ENCODE results near the gene LGI1. TPM values are rescaled to one million over a fixed set of nuclear protein-coding genes. Genes with fewer than 3 reads are reported as not detected.

LGI1 gene
- total and polyA plus RNA-seq, 9 of the 15 experiments (the other 6 are each of a cell fraction or from before 2014, with no cell fraction given), result not detected

DNA sequence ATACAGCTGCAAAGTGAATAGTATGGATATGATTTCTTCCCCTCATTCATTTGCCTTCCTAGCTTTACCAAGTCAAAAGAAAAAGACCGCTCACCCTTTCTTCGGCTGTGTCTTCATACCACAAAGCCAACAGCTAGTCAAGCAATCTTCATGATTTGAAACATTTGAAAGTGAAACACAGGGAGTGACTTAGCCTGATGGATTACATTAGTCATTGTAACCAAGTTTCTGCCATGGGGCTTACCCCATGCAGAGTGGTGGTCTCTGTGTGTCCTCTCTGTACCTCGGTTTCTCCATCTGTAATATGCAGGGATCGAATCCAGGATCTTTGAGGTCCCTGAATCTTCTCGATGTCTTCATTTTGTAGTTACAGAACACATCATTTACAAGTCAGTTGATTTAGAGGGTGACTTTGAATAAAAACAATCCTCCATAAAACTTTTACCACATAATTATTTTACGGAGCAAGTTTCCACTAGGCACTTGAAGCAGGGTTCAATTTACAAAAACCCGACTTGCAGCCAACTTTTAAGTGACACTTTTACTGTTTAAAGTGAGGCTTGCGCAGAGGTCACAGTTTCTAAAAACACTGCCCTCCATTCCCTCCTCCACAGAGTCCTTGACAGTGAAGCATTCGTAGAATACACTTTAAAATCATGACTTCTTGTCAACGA is 2.2 kb upstream of the LGI1 start (continued):
- TF ChIP-seq ILK (tag; IDR thresholded peaks at IDR 0.05; ENCODE audit: borderline replicate concordance, low read depth) (no peak), PCBP2 (IDR thresholded peaks at IDR 0.05; ENCODE audit: low read depth, low read length, poor library complexity, severe bottlenecking) (no peak), SAFB2 (IDR thresholded peaks at IDR 0.05; ENCODE audit: borderline replicate concordance, low read depth, low read length, severe bottlenecking) (no peak), CBFA2T3 (IDR thresholded peaks at IDR 0.05) (no peak)

DNA sequence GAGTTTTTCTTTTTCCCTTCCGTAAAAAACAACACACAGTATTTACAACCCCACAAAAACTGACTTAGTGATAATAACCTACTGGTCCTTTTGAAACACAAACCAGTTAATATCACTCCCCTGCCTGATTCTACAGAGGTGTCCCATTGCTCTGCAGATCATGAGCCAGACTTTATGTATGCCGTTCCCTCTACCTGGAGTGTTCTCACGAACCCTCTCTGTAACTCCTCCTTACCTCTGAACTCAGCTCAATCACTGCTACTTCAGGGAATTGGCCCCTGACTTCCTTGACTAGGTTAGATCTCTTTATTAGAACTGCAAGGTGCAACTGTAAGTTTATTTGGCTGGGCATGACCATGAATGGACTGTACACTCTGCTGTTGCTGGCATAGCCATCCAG is 1.6 kb upstream of the LGI1 start:
- H2AFZ ChIP-seq (ENCODE audit: low read depth, low read length), result no peak overlapping the region
- in situ Hi-C loops (cut with MboI) (no loop called here), intact Hi-C loops (cut with micrococcal nuclease) (no loop called here)
- POLR2A ChIA-PET, result no interaction called here
- H3K9me3 ChIP-seq (replicated peaks; ENCODE audit: control insufficient read depth, insufficient read depth, low read depth, low read length), result no peaks in the 10 kb centered on the region
- no TSS peak for BruUV-seq (replicated peaks)
- DNase-seq (ENCODE audit: extremely low read depth in 1 of 4, low spot score in 3 of 4) (no peak), FAIRE-seq (no peak), ATAC-seq (no peak)
- 0% methylated on average over 3 of the region's 3 CpGs for WGBS (ENCODE audit: insufficient coverage, low coverage, missing lambda C conversion rate)
- peaks cover 11 to 28% of the 10 kb centered on the region in 2 experiments; a peak in 4 of 5 replicates for H3K27me3 ChIP-seq (ENCODE audit: control insufficient read depth in 2 of 2, insufficient read depth in 2 of 2, low read length in 2 of 2)
- no peaks in the 10 kb centered on the region for H3K79me2 ChIP-seq (ENCODE audit: control insufficient read depth, insufficient read depth, low read length)
- H3K27ac ChIP-seq (ENCODE audit: extremely low read depth, low read depth, low read length), result no peak overlapping the region
- H3K4me2 ChIP-seq (ENCODE audit: insufficient read depth, low read length), result no peak overlapping the region
- H3K9me1 ChIP-seq (ENCODE audit: control insufficient read depth, insufficient read depth, low read length), result no peaks in the 10 kb centered on the region
- H3K4me1 ChIP-seq (replicated peaks in 1 of 2; ENCODE audit: control insufficient read depth in 2 of 2, insufficient read depth in 2 of 2, low read length in 2 of 2), result no peaks in the 10 kb centered on the region; a peak in 1 of 5 replicates
- CTCF ChIA-PET (ENCODE audit: low intra/inter-chr PET ratio), result no interaction called here
- H4K20me1 ChIP-seq (replicated peaks; ENCODE audit: control insufficient read depth, insufficient read depth, low read length), result no peaks in the 10 kb centered on the region
- H3K9ac ChIP-seq (ENCODE audit: insufficient read depth in 1 of 2, low read depth in 2 of 2, low read length in 2 of 2), result no peak overlapping the region
- no peak overlapping the region for H3K4me3 ChIP-seq
- no peaks in the 10 kb centered on the region for H3K36me3 ChIP-seq (ENCODE audit: control insufficient read depth, insufficient read depth, low read length)
- TF ChIP-seq, protein P1, sequence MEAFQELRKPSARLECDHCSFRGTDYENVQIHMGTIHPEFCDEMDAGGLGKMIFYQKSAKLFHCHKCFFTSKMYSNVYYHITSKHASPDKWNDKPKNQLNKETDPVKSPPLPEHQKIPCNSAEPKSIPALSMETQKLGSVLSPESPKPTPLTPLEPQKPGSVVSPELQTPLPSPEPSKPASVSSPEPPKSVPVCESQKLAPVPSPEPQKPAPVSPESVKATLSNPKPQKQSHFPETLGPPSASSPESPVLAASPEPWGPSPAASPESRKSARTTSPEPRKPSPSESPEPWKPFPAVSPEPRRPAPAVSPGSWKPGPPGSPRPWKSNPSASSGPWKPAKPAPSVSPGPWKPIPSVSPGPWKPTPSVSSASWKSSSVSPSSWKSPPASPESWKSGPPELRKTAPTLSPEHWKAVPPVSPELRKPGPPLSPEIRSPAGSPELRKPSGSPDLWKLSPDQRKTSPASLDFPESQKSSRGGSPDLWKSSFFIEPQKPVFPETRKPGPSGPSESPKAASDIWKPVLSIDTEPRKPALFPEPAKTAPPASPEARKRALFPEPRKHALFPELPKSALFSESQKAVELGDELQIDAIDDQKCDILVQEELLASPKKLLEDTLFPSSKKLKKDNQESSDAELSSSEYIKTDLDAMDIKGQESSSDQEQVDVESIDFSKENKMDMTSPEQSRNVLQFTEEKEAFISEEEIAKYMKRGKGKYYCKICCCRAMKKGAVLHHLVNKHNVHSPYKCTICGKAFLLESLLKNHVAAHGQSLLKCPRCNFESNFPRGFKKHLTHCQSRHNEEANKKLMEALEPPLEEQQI (IDR thresholded peaks at IDR 0.05), result no peak
- TF ChIP-seq FOXK2 (conservative IDR thresholded peaks at IDR 0.05 in 1 of 2, IDR thresholded peaks at IDR 0.05 in 1 of 2; ENCODE audit: low read depth in 2 of 2), result no peak
- no peak for TF ChIP-seq PPARD (CRISPR knock-in tag; IDR thresholded peaks at IDR 0.05)
- TF ChIP-seq ZNF24 (IDR thresholded peaks at IDR 0.05), result no peak
- no peak for TF ChIP-seq ZNF354B (CRISPR knock-in tag; IDR thresholded peaks at IDR 0.05)
- TF ChIP-seq TCFL5 (CRISPR knock-in tag; conservative IDR thresholded peaks at IDR 0.05), result no peak
- no peak for TF ChIP-seq ZNF274 (IDR thresholded peaks at IDR 0.05; ENCODE audit: borderline replicate concordance, low read depth, low read length)
- TF ChIP-seq ZNF717 (CRISPR knock-in tag; IDR thresholded peaks at IDR 0.05), result no peak
- TF ChIP-seq NCOA6 (IDR thresholded peaks at IDR 0.05), result no peak
- TF ChIP-seq, protein P2, sequence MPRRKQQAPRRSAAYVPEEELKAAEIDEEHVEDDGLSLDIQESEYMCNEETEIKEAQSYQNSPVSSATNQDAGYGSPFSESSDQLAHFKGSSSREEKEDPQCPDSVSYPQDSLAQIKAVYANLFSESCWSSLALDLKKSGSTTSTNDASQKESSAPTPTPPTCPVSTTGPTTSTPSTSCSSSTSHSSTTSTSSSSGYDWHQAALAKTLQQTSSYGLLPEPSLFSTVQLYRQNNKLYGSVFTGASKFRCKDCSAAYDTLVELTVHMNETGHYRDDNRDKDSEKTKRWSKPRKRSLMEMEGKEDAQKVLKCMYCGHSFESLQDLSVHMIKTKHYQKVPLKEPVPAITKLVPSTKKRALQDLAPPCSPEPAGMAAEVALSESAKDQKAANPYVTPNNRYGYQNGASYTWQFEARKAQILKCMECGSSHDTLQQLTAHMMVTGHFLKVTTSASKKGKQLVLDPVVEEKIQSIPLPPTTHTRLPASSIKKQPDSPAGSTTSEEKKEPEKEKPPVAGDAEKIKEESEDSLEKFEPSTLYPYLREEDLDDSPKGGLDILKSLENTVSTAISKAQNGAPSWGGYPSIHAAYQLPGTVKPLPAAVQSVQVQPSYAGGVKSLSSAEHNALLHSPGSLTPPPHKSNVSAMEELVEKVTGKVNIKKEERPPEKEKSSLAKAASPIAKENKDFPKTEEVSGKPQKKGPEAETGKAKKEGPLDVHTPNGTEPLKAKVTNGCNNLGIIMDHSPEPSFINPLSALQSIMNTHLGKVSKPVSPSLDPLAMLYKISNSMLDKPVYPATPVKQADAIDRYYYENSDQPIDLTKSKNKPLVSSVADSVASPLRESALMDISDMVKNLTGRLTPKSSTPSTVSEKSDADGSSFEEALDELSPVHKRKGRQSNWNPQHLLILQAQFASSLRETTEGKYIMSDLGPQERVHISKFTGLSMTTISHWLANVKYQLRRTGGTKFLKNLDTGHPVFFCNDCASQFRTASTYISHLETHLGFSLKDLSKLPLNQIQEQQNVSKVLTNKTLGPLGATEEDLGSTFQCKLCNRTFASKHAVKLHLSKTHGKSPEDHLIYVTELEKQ (CRISPR knock-in tag; IDR thresholded peaks at IDR 0.05), result no peak
- no peak for TF ChIP-seq BDP1 (IDR thresholded peaks at IDR 0.05; ENCODE audit: insufficient read depth, insufficient read length)
- TF ChIP-seq ZNF589 (CRISPR knock-in tag; IDR thresholded peaks at IDR 0.05; ENCODE audit: low read depth), result no peak

Data from K562 (cell line).